ENCODE results near the gene OTULINL.

Gene OTULINL

DNA sequence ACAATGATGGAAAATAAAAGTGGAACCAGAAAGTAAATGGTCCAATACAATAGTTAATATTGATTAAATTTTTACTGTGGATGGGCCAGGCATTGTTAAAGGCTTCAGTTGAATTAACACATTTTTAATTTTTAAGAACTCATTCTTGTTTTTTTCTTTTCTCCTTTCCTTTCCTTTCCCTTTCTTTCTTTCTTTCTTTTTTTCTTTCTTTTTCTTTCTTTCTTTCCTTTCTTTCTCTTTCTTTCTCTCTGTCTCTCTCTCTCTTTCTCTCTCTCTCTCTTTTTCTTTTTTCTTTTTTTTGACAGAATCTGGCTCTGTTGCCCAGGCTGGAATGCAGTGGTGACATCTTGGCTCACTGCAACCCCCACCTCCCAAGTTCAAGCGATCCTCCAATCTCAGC lies 13.3 kb upstream of the OTULINL start:
- TF ChIP-seq, protein P1, sequence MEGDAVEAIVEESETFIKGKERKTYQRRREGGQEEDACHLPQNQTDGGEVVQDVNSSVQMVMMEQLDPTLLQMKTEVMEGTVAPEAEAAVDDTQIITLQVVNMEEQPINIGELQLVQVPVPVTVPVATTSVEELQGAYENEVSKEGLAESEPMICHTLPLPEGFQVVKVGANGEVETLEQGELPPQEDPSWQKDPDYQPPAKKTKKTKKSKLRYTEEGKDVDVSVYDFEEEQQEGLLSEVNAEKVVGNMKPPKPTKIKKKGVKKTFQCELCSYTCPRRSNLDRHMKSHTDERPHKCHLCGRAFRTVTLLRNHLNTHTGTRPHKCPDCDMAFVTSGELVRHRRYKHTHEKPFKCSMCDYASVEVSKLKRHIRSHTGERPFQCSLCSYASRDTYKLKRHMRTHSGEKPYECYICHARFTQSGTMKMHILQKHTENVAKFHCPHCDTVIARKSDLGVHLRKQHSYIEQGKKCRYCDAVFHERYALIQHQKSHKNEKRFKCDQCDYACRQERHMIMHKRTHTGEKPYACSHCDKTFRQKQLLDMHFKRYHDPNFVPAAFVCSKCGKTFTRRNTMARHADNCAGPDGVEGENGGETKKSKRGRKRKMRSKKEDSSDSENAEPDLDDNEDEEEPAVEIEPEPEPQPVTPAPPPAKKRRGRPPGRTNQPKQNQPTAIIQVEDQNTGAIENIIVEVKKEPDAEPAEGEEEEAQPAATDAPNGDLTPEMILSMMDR (IDR thresholded peaks at IDR 0.05), result no peak
- no peak for TF ChIP-seq ZFX (IDR thresholded peaks at IDR 0.05; ENCODE audit: borderline replicate concordance)
- H3K27ac ChIP-seq, result no peak overlapping the region

DNA sequence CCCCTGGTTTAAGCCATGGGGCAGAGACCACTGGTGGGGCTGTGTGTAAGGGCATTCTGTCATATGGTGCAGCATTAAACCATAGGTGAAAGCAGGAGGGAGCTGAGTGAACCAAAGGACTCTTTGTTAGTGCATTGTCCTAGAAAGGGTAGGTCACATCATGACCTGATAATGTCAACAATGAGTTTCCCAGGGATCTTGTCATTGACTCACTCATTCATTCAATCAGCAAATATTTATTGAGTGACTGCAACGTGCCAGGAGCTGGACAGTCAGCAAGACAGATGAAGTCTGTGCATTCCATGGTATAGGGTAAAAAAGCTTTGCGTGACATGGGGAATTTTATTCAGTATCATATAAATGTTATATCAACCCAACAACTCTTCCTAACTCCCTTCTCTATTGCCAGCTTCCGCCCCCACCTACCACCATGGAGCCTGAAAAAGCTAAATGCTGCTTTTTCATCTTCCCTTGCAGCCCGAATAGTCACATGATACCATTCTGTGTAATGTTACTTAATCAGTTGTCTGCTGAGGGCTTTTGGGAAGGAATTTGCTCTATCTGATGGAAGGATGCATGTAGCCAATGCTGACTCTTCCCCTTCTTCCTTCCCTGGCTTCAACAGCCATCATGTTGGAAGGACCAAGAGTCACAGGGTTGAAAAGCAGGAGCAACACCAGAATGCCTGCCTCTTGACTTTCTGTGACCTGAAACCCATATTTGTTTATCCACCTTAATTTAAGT lies 11.5 kb upstream of the OTULINL start:
- H3K27ac ChIP-seq, result no peak overlapping the region
- TF ChIP-seq ZFX (IDR thresholded peaks at IDR 0.05; ENCODE audit: borderline replicate concordance), result no peak
- TF ChIP-seq, protein P1 (IDR thresholded peaks at IDR 0.05), result no peak

DNA sequence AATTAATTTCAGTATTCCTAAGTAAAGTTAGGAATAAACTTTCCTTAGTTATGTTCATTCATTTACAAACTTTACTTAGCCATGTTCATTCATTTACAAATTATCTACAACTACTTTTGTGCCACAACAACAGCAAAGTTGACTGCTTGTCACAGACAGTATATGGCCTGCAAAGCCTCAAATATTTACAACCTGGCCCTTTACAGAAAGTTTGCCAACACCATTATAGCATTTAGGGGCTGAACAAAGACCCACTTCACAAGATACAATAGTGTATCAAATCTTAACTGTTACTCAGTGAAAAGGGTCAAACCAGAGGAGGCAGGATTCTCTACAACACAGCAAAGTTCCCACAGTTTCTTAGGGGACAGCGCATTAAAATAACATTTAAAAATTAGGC lies 9.7 kb upstream of the OTULINL start:
- TF ChIP-seq ZFX (IDR thresholded peaks at IDR 0.05; ENCODE audit: borderline replicate concordance), result no peak
- TF ChIP-seq, protein P1 (IDR thresholded peaks at IDR 0.05), result no peak
- H3K27ac ChIP-seq, result no peak overlapping the region

DNA sequence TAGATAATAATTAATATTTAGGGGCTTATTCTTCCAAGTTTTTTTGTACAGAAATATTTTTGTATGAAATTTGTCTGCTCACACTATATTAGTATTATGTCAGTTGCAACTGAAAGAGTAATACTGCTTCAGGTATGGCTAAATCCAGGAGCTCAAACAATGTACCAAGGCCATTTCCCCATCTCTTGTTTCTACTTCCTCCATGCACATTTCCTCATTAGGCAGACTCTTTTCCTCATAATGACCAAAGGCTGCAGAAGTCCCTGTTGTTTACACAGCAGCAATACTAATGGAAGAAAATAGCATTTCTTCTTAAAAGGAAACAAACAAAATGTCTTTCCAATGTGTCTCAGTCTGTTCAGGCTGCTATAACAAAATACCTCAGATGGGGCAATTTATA lies 9.2 kb upstream of the OTULINL start:
- no peak overlapping the region for H3K27ac ChIP-seq
- TF ChIP-seq, protein P1 (IDR thresholded peaks at IDR 0.05), result no peak
- no peak for TF ChIP-seq ZFX (IDR thresholded peaks at IDR 0.05; ENCODE audit: borderline replicate concordance)

DNA sequence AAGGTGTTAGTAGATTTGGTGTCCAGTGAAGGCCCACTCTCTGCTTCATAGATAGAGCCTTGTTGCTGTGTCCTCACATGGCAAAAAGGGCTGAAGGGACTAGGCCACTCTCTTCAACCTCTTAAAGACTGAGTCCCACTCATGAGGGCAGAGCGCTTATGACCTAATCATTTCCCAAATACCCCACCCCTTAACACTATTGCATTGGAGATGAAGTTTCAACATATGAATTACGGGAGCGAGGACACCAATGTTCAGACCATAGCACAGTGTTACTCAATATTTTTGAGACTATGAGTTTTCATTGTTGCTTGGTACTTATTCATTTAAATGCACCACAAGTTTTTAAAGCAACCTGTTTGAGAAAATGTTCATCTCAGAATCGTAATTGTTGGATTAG lies 8.8 kb upstream of the OTULINL start:
- TF ChIP-seq ZFX (IDR thresholded peaks at IDR 0.05; ENCODE audit: borderline replicate concordance), result no peak
- TF ChIP-seq, protein P1 (IDR thresholded peaks at IDR 0.05), result no peak
- H3K27ac ChIP-seq, result no peak overlapping the region

DNA sequence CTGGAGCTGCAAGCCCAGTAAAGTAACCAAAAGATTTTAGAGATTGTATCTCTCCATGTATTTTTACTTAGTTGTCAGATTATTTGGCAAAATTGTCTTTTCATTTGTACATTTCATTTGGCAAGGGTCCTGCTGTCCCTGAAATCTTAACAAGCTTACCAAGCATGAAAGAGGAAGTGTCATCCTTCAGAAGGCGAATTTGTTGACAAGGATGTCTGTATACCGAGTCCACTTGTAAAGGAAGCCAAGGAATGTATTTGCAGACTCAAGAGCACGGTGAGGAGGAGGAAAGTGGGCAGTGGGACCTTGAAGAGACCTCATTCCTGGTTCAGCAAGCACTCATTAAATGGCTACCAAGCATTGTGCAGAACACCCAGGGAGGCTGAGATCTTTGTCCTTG lies 7.5 kb upstream of the OTULINL start:
- TF ChIP-seq ZFX (IDR thresholded peaks at IDR 0.05; ENCODE audit: borderline replicate concordance), result no peak
- TF ChIP-seq, protein P1 (IDR thresholded peaks at IDR 0.05), result no peak
- no peak overlapping the region for H3K27ac ChIP-seq

DNA sequence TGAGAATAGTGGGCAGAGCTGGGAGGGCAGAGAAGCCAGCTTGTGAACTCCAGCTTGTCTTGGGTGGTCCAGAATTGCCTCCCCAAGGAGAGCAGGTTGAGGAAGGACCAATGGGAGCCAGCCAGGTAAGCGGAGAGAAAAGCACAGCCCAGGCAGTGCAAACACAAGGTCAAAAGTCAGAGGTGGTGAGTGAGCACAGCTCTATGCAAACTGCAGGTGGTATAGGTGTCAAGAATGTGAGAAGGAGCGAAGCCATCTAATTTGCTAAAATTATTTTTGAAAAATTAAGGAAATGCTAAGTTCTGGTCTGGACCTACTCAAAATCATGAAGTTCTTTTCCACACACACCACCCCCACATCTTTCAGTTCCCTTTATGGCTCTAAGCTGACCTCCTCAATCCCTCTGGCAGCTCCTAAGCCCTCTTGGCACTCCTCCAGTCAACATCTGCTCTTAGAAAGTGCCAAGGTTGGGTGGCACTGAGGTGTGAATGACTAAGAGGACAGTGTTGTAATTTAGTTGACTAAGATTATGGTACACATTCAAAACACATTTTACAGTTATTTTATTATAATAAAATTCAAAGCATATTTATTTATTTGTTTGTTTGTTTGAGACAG lies 6.6 kb upstream of the OTULINL start:
- H3K27ac ChIP-seq, result no peak overlapping the region
- TF ChIP-seq ZFX (IDR thresholded peaks at IDR 0.05; ENCODE audit: borderline replicate concordance), result no peak
- TF ChIP-seq, protein P1 (IDR thresholded peaks at IDR 0.05), result no peak
